NCI-H2029 treated with DMSO at 0.1 percent for 48 hours (cell line): ENCODE results near the gene CFAP77.

Source experiments
- DNase-seq: peaks from one replicate; lab custom pipeline; 2025; lab: John Stamatoyannopoulos, UW

Gene CFAP77

DNA sequence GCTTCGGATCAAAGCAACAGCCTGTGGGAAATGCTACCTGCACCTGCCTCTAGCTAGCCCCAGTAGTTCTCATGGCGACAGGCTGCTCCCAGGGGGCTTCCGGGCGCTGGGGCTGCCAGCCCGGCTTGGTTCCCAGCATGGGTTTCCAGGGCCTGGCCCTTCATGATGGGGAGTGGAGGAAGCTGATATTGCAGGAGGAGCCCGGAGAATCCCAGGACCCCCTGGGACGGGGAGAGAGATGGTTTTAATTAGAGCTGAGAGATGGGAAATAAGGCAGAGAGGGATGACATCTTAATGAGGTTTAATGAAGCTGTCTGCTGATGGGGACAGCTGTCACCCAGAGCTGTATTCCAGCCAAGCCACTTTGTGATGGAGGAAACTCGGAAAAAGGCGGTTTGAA, 78.6 kb downstream of the CFAP77 start:
- no peak for DNase-seq

- DNase-seq: no peak
These were observed 79.5 kb downstream of the CFAP77 start for GRCh38 chr9:132489536-132489935.

- DNase-seq: no peak
These were observed 84.8 kb downstream of the CFAP77 start for GRCh38 chr9:132494857-132495256.

DNA sequence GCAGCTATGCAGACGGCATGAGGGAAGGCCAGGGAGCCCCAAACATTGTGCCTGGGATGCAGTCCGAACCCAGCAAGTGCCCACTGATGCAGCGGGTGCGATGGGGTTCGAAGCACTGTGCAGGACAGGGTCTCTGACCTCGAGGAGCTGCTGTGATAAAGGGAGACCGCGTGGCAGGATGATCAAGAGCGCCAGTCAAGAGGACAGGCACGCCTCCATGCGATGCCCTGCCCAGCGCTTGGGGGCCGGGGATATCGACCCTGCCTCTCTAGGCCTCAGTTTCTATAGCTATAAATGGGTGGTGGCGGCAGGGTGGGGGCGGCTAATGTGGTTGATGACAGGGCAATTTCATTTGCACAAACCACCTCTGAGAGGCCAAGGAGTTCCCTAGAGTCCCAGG, 87.7 kb downstream of the CFAP77 start:
- DNase-seq: no peak

DNA sequence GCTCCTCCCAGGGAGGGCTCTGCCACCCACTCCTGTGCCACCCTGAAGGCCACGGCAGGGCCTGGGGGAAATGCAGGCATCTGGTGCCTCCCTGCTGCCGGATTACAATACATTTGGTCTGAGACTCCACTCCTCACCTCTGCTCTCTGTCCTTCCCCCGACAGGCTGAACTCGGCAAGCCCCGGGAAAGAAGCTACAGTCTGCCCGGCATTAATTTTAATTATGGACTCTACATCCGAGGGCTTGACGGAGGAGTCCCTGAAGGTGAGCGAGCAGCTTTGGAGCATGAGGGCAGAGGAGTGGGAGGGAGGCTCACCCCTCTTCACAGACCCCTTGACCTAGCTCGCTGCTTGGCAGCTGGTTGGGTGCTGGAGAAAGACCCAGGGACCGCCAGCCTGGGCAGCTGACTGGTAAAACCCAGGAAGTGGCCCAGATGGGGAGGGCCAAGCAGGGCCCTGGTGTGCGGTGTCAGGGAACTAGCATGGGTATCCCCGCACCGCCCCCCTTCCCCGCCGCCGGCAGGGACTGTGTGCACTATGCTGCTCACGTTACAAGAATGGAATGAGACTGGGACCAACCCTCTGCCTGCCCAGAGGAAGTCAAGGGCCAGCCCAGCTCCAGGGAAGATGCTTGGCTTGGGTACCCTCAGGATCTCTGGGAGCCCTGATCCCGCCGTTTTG, 88.7 kb downstream of the CFAP77 start:
- DNase-seq: no peak

GRCh38 chr9:132499251-132499650, 89.2 kb downstream of the CFAP77 start:
- no peak for DNase-seq

- DNase-seq: no peak
These were observed 90.2 kb downstream of the CFAP77 start for GRCh38 chr9:132500193-132500592.

GRCh38 chr9:132502480-132502879, 92.5 kb downstream of the CFAP77 start:
- DNase-seq: no peak

DNA sequence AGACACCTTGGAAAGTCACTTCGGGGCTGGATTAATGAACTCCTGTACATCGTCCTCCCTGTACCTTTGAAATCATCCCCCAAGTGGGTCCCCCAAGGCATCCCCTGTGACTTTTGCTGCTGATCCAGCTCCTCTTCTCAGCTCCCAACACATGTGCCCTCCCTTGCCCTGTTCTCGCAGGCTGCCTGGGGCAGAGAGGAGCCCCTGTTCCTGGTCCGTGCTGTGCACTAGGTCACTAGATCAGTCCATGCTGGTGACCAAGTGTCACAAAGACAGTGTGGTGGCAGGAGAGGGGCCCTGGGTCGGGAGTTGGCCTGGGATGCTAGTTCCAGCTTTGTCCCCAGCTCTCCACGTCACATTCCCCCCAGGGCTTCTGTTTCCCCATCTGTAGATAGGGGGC, 93.1 kb downstream of the CFAP77 start:
- DNase-seq: no peak

GRCh38 chr9:132504488-132504887, 94.5 kb downstream of the CFAP77 start:
- DNase-seq: no peak

DNA sequence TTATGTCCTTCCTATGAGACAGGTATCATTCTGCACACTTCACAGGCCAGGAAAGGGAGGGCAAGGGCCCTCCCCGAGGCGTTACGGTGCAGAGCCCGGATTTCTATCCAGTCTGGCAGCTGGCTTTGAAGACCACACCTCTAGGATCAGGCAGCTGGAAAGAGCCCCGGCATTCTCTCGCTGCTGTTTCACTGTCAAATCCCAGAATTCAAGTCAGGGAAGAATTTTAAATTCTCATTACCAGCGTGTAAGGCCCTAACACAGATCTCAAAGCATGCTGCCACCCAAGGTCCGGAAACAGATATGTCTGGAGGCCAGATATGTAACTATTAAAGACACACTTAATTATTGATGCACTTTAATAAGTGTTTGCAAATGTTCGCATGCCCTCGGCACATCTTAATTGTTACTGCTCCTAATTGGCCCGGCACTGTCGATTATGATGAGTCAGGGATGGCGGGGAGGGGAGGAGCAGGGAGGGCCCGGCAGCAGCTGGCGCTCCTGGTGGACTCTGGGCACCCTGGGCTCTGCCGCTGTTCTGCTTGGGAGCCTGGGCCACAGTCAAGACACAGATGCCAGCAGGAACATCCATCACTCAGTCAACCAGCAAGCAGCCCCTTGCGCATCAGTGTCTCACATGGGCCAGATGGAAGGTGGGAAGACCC, 96.1 kb downstream of the CFAP77 start:
- no peak for DNase-seq

GRCh38 chr9:132506977-132507669, 97.1 kb downstream of the CFAP77 start:
- no peak for DNase-seq

- DNase-seq: peak; percentile 55
These were observed 97.9 kb downstream of the CFAP77 start for GRCh38 chr9:132507670-132508469.

- no peak for DNase-seq
These were observed 100.2 kb downstream of the CFAP77 start for GRCh38 chr9:132509928-132510874.

- no peak for DNase-seq
These were observed 101.4 kb downstream of the CFAP77 start for GRCh38 chr9:132511191-132511999.

- no peak for DNase-seq
These were observed 103.4 kb downstream of the CFAP77 start for GRCh38 chr9:132513416-132513815.

DNA sequence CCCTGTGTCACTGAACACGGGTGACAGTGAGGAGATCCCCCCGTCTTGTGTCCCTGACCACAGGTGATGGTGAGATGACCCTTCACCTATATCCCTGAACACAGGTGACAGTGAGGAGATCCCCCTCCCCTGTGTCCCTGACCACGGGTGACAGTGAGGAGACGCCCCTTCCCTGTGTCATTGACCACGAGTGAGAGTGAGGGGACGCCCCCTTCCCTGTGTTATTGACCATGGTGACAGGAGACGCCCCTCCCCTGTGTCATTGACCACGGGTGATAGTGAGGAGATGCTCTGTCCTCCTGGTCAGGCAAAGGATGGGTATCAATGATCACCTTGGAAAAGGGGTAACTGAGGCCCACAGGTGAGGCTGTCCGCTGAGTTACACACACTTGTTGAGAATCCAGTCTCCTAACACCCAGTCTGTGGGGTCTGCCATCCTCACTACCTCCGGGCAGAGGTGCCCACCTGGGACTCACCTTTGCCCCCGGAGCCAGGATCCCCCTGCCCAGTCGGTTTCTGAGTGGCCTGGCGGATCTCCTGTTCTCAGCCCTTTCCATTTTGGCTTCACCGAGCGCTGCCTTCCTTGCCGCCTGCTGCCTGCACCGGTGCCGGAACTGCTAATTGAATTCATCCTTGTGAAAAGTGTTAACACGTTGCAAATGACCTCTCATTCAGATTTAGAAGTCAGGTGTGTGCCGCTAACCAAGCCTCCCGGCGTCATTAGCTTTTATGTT, 104.2 kb downstream of the CFAP77 start:
- no peak for DNase-seq

DNA sequence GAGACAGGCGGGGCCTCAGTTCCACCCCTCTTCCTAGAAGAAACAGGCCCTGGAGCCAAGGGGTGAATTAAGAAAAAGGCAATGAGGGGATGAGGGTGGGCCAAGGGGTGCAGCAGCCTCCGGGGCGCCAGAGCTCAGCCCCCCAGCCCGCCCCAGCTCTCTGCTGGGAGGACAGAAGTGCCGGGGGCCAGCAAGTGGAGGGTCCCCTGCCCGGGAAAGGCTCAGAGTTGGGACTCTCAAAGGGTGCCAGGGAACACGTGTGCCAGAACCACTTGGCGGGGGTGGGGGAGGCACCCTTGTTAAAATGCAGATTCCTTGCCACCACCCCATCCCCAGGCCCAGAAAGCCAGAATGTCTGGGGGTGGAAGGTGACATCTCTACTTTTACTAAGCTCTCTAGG, 104.8 kb downstream of the CFAP77 start:
- no peak for DNase-seq

GRCh38 chr9:132516301-132516700, 106.3 kb downstream of the CFAP77 start:
- no peak for DNase-seq

GRCh38 chr9:132516911-132517310, 106.9 kb downstream of the CFAP77 start:
- no peak for DNase-seq
